Dendritic cell treated with granulocyte-macrophage colony-stimulating factor and Interleukin-4, amounts not matched to agents 40 ng/mL and 50 ng/mL, for 4 days (primary cell): ENCODE measurements around the gene ADO.

Experiments used
- H3K27ac Mint-ChIP-seq: one replicate; pipeline ENCODE4 v1.8.0; 2022; ENCODE audit warnings: mild to moderate bottlenecking, mixed read lengths
- H3K27me3 Mint-ChIP-seq: one replicate; pipeline ENCODE4 v1.8.0; 2022; ENCODE audit warnings: mild to moderate bottlenecking, mixed read lengths
- H3K36me3 Mint-ChIP-seq: one replicate; pipeline ENCODE4 v1.8.0; 2022; ENCODE audit warnings: low read depth, mixed read lengths
- H3K4me1 Mint-ChIP-seq: one replicate; pipeline ENCODE4 v1.8.0; 2022; ENCODE audit warnings: low read depth, mixed read lengths
- H3K4me3 Mint-ChIP-seq: one replicate; pipeline ENCODE4 v1.8.0; 2022; ENCODE audit warnings: mild to moderate bottlenecking, moderate library complexity, mixed read lengths
- H3K9me3 Mint-ChIP-seq: one replicate; pipeline ENCODE4 v1.8.0; 2022; ENCODE audit warnings: mixed read lengths
- intact Hi-C: fragments of 100-400 bp; cut with micrococcal nuclease; formaldehyde crosslinking; loops from one replicate; pipeline ENCODE4 v1.15.0; 2022

Gene ADO

GRCh38 chr10:62805231-62806099 is 945 bp downstream of the ADO start:
- H3K4me3 Mint-ChIP-seq = peak overlapping the region; percentile 93
- peaks cover 45% of the 10 kb centered on the region for H3K36me3 Mint-ChIP-seq

GRCh38 chr10:62806251-62806650 is 1.7 kb downstream of the ADO start:
- Mint-ChIP-seq H3K27me3 (no peaks in the 10 kb centered on the region), H3K4me3 (peak overlapping the region; percentile 93), H3K9me3 (no peaks in the 10 kb centered on the region), H3K4me1 (peaks cover 45% of the 10 kb centered on the region), H3K36me3 (peaks cover 46% of the 10 kb centered on the region), H3K27ac (peak overlapping the region; percentile 100)
- intact Hi-C loops = loop anchor here (1.0 to 5.0 kb wide), 2 partner anchors 9 to 59 kb away; no protein-coding TSS in a partner anchor

More at GRCh38 chr10:62805231-62806099, 945 bp downstream of the ADO start:
- peaks cover 4% of the 10 kb centered on the region for H3K27me3 Mint-ChIP-seq
- H3K9me3 Mint-ChIP-seq = no peaks in the 10 kb centered on the region
- intact Hi-C loops = loop anchor here (1.0 to 5.0 kb wide), 2 partner anchors 10 to 58 kb away; no protein-coding TSS in a partner anchor
- H3K27ac Mint-ChIP-seq = peak overlapping the region; percentile 100
- peaks cover 48% of the 10 kb centered on the region for H3K4me1 Mint-ChIP-seq

GRCh38 chr10:62810156-62810902 is 5.8 kb downstream of the ADO start:
- intact Hi-C loops = loop anchor here (10.0 kb wide), 1 partner anchor 454 kb away; no protein-coding TSS in a partner anchor
- Mint-ChIP-seq H3K36me3 (peaks cover 69% of the 10 kb centered on the region), H3K9me3 (no peaks in the 10 kb centered on the region), H3K27ac (peak overlapping the region; percentile 67), H3K27me3 (peaks cover 1% of the 10 kb centered on the region), H3K4me1 (peaks cover 68% of the 10 kb centered on the region), H3K4me3 (no peak overlapping the region)

- Mint-ChIP-seq H3K9me3 (no peaks in the 10 kb centered on the region), H3K36me3 (peaks cover 69% of the 10 kb centered on the region), H3K27ac (peak overlapping the region; percentile 67), H3K4me1 (peaks cover 65% of the 10 kb centered on the region), H3K27me3 (peaks cover 1% of the 10 kb centered on the region), H3K4me3 (no peak overlapping the region)
- intact Hi-C loops = loop anchor here (10.0 kb wide), 1 partner anchor 453 kb away; no protein-coding TSS in a partner anchor
These were observed 6.8 kb downstream of the ADO start for GRCh38 chr10:62811159-62811875.

- intact Hi-C loops = loop anchor here (10.0 kb wide), 1 partner anchor 452 kb away; no protein-coding TSS in a partner anchor
- peak overlapping the region; percentile 98 for H3K27ac Mint-ChIP-seq
- H3K4me1 Mint-ChIP-seq = peaks cover 62% of the 10 kb centered on the region
- no peaks in the 10 kb centered on the region for H3K9me3 Mint-ChIP-seq
- H3K36me3 Mint-ChIP-seq = peaks cover 75% of the 10 kb centered on the region
- peak overlapping the region; percentile 98 for H3K4me3 Mint-ChIP-seq
- H3K27me3 Mint-ChIP-seq = peaks cover 1% of the 10 kb centered on the region
These were observed 8.3 kb downstream of the ADO start for GRCh38 chr10:62812672-62813439.

GRCh38 chr10:62813453-62813852 is 8.9 kb downstream of the ADO start:
- Mint-ChIP-seq H3K9me3 (no peaks in the 10 kb centered on the region), H3K4me1 (peaks cover 62% of the 10 kb centered on the region), H3K27me3 (peaks cover 1% of the 10 kb centered on the region), H3K27ac (peak overlapping the region; percentile 98), H3K4me3 (peak overlapping the region; percentile 98), H3K36me3 (peaks cover 71% of the 10 kb centered on the region)
- intact Hi-C loops = loop anchor here (10.0 kb wide), 1 partner anchor 451 kb away; no protein-coding TSS in a partner anchor

- Mint-ChIP-seq H3K4me1 (peaks cover 60% of the 10 kb centered on the region), H3K27ac (peak overlapping the region; percentile 98), H3K9me3 (no peaks in the 10 kb centered on the region), H3K4me3 (peak overlapping the region; percentile 98), H3K27me3 (peaks cover 1% of the 10 kb centered on the region), H3K36me3 (peaks cover 66% of the 10 kb centered on the region)
- intact Hi-C loops = loop anchor here (10.0 kb wide), 1 partner anchor 451 kb away; no protein-coding TSS in a partner anchor
These were observed 9.5 kb downstream of the ADO start for GRCh38 chr10:62813981-62814380.

GRCh38 chr10:62814756-62815380 is 10.3 kb downstream of the ADO start:
- peaks cover 66% of the 10 kb centered on the region for H3K4me1 Mint-ChIP-seq
- H3K4me3 Mint-ChIP-seq = peak overlapping the region; percentile 98
- intact Hi-C loops = loop anchor here (1.0 to 10.0 kb wide), 5 partner anchors 9 to 450 kb away; no protein-coding TSS in a partner anchor
- H3K9me3 Mint-ChIP-seq = no peaks in the 10 kb centered on the region
- H3K27ac Mint-ChIP-seq = peak overlapping the region; percentile 98
- H3K36me3 Mint-ChIP-seq = peaks cover 64% of the 10 kb centered on the region
- H3K27me3 Mint-ChIP-seq = peaks cover 6% of the 10 kb centered on the region

- Mint-ChIP-seq H3K27ac (peak overlapping the region; percentile 98), H3K27me3 (peaks cover 12% of the 10 kb centered on the region), H3K4me1 (peaks cover 64% of the 10 kb centered on the region), H3K4me3 (peak overlapping the region; percentile 98), H3K36me3 (peaks cover 64% of the 10 kb centered on the region), H3K9me3 (no peaks in the 10 kb centered on the region)
- intact Hi-C loops = loop anchor here (1.0 to 10.0 kb wide), 5 partner anchors 9 to 449 kb away; no protein-coding TSS in a partner anchor
These were observed 11.0 kb downstream of the ADO start for GRCh38 chr10:62815381-62816075.

- Mint-ChIP-seq H3K27ac (peak overlapping the region; percentile 98), H3K27me3 (peaks cover 17% of the 10 kb centered on the region), H3K4me3 (peak overlapping the region; percentile 98), H3K36me3 (peaks cover 64% of the 10 kb centered on the region), H3K4me1 (peaks cover 61% of the 10 kb centered on the region), H3K9me3 (no peaks in the 10 kb centered on the region)
- intact Hi-C loops = loop anchor here (5.0 to 10.0 kb wide), 4 partner anchors 224 to 449 kb away; no protein-coding TSS in a partner anchor
These were observed 11.5 kb downstream of the ADO start for GRCh38 chr10:62816076-62816330.

GRCh38 chr10:62816331-62817120 is 12.0 kb downstream of the ADO start, which contains the start of gene EGR2:
EGR2 (minus strand) TSS chr10:62816366; CDS start chr10:62816029, 337 bp downstream.
- Mint-ChIP-seq H3K4me3 (peak within 1 kb of the TSS; percentile 98), H3K4me1 (peaks cover 57% of the 10 kb centered on the region), H3K27ac (peak within 1 kb of the TSS; percentile 98), H3K27me3 (peaks cover 18% of the 10 kb centered on the region), H3K36me3 (peaks cover 60% of the 10 kb centered on the region), H3K9me3 (no peaks in the 10 kb centered on the region)
- intact Hi-C loops = loop anchor here (5.0 to 10.0 kb wide), 4 partner anchors 224 to 448 kb away; no protein-coding TSS in a partner anchor
